ENCODE data around the gene KCNN3.

KCNN3 gene

DNA sequence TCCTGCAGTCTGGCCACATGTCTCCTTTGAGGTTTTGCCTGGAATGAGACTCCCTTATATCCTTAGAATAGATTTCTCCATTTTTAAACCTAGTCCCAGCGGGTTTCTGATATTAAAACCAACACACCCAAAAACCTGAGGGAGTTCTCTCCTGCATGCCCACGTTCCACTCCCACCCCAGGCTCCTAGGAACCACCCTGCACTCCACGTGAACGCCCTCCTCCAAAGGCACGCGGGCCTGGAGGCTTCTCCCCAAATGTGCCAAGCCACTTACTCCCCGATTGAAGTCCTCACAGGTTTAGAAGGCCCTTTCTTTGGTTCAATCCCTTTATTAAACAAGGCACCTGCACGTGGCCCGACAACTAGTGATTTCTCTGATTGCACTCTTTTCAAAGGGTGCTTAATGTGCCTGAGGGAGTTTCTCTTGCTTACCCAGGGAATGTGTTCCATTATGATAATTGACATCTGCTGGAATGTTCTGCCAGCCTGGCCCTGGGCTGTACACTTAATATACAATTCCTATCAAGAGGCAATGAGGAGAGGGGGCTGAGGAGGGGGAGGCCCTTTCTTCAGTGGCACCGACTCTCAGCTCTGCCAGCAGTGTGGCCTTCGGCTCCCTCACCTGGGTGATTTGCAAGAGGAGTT lies 157.8 kb downstream of the KCNN3 start:
- H3K4me3 ChIP-seq (ENCODE audit: low read length) = no peak overlapping the region
- no peak for TF ChIP-seq ZNF274 (IDR thresholded peaks at IDR 0.05; ENCODE audit: low read depth, low read length)

DNA sequence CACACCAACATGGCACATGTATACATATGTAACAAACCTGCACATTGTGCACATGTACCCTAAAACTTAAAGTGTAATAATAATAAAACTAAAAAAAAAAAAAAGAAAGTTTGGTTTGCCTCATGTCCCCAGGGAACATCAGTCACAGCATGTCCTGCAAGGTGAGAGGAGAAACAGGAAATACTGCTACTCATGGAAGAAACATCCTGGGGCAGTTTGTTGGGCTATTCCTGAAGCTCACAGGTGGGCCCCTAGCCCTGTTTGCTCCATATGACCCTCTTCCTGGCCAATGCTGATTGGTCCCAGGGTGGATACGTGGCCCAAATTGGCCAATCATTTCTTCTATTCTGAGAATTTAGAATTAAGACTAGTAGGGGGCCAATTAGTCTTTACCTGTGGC lies 158.7 kb downstream of the KCNN3 start:
- H3K4me3 ChIP-seq (ENCODE audit: low read length) = no peak overlapping the region
- TF ChIP-seq ZNF274 (IDR thresholded peaks at IDR 0.05; ENCODE audit: low read depth, low read length) = no peak

DNA sequence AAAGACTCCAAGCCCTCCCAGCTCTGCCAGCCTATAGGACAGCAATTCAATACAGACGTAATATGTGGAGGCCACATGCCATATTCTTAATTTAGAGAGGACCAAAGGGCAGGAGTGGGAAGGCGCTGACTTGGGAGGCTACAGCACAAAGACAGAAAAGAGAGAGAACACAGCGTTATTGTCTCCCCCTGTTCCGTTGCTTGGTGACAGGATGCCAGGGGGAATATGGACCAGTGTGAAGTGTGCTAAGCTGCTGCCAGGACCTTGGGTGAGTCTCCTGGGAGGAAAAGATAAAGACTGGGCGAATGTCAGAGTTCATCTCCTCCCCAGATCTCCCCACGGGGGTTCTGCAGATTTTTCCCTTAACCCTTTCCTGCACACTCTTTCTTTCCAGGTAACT lies 160.0 kb downstream of the KCNN3 start:
- no peak for TF ChIP-seq ZNF274 (IDR thresholded peaks at IDR 0.05; ENCODE audit: low read depth, low read length)
- H3K4me3 ChIP-seq (ENCODE audit: low read length) = no peak overlapping the region

DNA sequence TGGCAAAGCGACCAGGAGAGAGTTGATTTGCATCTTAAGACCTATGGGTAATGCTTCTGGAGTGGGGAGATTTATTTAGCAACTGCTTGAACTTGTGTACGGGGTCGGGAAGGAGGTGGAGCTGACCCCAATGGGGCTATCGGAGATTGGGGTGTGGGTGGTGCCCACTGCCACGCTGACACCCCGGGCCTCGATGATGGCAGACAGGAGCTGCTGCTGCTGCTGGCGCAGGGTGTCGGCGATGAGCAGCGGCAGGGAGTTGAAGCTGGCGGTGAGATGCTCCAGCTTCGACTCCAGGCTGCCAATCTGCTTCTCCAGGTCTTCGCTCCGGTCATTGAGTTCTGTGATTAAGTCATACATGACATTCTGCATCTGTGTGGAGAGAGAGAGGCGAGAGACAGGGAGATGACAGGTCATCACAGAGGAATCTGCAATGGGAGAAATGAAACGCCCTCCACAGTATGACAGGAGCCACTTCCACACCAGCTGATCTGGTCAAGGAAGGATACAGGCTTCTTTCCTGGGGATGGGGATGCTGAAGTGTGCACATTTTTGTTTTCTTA lies 162.1 kb downstream of the KCNN3 start:
- H3K4me3 ChIP-seq (ENCODE audit: low read length) = no peak overlapping the region
- TF ChIP-seq ZNF274 (IDR thresholded peaks at IDR 0.05; ENCODE audit: low read depth, low read length) = no peak

DNA sequence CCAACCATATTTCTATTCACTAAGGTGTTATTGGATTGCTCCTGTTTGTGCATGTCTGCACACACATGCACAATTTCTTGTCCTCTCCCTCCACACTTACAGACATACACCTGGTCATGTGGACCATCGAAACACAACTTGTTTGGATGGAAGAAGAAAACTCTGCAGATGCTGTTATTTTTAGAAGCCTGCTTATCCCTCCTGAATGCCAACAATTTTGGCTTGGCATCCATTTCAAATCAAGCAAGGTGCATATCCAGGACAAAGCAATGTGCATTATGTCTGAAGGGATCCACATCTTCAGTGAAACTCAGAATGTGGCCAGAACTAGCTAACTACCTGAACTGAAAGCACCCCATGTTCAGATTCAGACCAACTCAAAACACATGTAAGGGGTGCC lies 163.2 kb downstream of the KCNN3 start:
- TF ChIP-seq ZNF274 (IDR thresholded peaks at IDR 0.05; ENCODE audit: low read depth, low read length) = no peak
- no peak overlapping the region for H3K4me3 ChIP-seq (ENCODE audit: low read length)

DNA sequence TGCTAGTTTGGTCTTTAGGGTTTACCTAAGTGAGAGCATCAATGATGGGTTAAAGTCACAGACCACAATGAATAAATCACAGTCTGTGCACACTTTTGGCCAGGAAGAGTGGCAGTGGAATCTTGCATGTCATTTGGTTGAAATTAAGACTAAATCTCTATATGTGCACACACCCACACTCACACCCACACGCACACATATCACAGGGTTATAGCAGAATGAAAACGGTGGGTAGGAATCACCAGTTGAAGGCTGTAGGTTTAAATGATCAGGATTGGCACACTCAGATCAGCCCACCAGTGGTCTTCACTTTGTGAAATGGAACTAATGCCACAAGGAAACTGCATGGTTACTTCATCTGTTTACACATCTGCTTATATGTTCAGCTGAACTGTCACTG lies 164.5 kb downstream of the KCNN3 start:
- no peak overlapping the region for H3K4me3 ChIP-seq (ENCODE audit: low read length)
- TF ChIP-seq ZNF274 (IDR thresholded peaks at IDR 0.05; ENCODE audit: low read depth, low read length) = no peak

DNA sequence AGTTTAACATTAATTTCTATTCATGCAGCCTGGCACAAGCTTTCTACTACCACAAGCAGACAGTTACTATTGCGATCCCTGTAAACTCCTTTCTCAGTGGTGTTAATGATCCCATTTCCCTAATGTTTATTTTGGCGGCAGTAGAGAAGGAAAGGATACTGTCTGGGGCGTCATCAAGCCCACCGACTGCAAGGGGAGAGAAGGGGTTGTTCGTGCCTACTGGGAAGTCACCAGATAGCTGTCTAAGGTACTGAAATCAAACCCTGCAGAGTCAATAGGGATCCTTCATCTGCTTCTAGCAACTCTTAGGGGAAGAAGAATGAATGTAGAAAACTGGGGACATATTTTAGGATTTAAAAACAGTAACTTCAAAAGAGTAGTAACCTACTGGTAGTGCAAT lies 166.9 kb downstream of the KCNN3 start:
- no peak for TF ChIP-seq ZNF274 (IDR thresholded peaks at IDR 0.05; ENCODE audit: low read depth, low read length)
- H3K4me3 ChIP-seq (ENCODE audit: low read length) = no peak overlapping the region

DNA sequence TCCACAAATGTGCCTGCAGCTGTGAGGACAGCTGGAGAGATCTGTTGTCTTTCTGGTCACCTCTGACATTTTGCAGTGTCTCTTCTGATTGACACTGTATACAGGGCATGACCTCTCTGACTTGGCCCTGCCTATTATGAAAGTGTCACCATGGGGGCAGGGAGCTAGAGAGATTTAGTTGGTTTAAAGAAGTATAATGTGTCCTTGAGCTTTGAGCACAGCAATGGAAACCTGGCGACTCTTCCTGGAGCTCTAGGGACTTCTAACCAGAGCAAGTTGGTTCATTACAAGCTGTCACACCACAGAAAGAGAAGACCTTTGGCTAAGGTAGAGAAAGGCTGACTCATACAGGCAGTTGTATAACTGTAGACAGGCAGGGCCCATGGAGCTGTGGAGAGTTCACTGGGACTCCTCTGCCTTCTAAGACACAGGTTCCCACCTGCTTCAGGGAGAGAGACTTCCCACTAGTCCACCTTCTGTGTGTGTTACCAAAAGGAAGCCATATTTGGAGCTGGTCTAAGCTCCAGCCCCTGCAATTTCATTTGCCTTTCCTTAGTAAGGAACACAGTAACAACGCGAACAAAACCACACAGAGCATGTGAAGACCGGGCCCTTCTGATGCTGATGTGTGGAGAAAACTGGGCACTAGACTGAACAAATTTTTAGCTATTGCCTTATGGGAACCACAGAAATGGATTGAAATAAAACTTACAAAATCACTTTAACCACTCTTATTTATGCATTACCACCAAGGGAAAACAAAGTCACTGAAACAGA lies 171.6 kb downstream of the KCNN3 start:
- no peak for TF ChIP-seq ZNF274 (IDR thresholded peaks at IDR 0.05; ENCODE audit: low read depth, low read length)
- H3K4me3 ChIP-seq (ENCODE audit: low read length) = no peak overlapping the region

DNA sequence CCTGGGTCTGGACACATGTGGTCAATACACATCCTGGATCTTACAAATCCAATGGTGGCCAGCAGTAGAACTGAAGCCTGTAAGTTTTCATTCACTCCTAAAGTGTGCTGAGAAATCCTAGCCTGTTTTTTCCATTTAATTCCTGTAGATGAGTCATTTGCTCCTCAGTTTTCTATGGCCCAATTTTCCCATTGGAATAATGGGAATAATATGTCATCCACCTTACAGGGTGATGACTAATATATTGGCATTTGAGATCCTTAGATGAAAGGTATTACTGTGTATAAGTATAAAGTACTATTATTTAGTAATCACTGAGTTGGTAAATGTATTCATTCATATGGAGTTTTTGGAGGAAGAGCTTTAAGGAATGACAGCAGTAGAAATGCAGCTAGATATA lies 172.4 kb downstream of the KCNN3 start:
- TF ChIP-seq ZNF274 (IDR thresholded peaks at IDR 0.05; ENCODE audit: low read depth, low read length) = no peak
- H3K4me3 ChIP-seq (ENCODE audit: low read length) = no peak overlapping the region

DNA sequence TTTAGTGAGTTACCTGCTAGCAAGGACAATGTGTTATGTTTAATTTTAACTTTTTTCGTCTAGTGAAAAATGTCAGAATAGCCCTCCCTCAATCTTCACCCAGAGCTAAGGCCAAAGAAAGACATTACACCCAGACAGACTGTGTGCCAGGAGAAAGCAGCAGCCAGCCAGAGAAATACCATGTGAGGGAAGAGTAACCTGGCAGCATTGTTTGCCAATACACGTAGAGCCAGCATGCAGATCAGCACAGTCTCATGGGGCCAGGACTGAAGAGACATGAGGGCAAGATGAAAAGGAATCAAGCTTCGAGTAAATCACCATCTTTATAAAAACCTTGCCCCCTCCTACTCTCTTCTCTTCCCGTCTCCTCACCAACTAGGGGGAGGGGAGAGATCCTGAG lies 173.6 kb downstream of the KCNN3 start:
- no peak overlapping the region for H3K4me3 ChIP-seq (ENCODE audit: low read length)
- TF ChIP-seq ZNF274 (IDR thresholded peaks at IDR 0.05; ENCODE audit: low read depth, low read length) = no peak

DNA sequence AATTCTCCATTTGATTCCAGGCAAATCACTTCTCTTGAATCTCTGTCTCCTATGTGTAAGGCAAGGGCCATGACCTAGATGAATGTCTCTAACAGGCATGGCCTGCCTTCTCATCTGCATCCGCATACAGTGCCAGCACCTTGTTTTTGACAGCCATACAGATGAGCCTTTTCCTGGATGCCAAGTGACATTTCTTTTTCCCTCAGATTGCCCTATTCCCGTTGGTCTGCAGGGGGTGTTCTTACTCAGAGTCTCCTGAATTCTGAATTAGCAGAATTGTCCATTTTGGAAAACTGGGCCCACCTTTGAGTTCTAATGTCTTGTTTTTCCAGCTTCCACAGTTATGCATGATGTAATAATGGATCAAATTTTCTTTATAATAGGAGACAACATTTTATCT lies 174.1 kb downstream of the KCNN3 start:
- no peak overlapping the region for H3K4me3 ChIP-seq (ENCODE audit: low read length)
- no peak for TF ChIP-seq ZNF274 (IDR thresholded peaks at IDR 0.05; ENCODE audit: low read depth, low read length)

DNA sequence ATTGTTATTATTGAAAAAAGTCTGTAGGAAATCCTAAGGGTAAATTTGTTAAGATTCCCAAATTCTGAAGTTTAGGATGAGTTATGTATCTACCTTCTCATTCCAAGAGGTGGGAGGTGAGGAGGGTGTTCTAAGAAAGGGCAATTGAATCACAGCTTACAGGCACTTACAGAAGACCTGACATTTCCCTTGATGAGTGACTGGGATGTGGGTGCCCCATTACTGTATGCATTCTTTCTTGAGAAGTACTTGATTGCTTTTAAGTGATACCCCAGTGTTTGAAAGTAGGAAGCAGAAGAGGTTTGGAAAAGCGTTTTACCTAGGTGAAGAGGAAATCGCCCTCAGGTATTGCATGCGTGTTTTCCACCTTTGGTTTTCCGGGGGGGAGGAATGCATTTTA lies 175.1 kb downstream of the KCNN3 start:
- no peak for TF ChIP-seq ZNF274 (IDR thresholded peaks at IDR 0.05; ENCODE audit: low read depth, low read length)
- H3K4me3 ChIP-seq (ENCODE audit: low read length) = no peak overlapping the region

DNA sequence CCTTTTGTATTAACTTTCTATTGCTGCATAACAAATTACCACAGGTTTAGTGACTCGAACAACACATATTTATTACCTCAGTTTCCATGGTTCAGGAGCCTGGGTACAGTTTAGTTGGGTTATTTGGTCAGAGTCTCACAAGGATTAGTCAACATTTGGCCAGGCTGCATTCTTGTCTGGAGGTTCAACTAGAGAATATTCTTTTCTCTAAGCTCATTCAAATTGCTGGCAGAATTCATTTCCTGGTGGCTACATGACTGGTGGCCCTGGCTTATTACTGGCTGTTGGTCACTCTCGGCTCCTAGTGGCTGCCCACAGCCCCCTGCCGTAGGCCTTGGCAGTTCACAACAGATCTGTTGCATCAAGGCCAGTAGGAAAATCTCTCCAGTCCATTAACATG lies 181.0 kb downstream of the KCNN3 start:
- no peak for TF ChIP-seq ZNF274 (IDR thresholded peaks at IDR 0.05; ENCODE audit: low read depth, low read length)
- no peak overlapping the region for H3K4me3 ChIP-seq (ENCODE audit: low read length)

DNA sequence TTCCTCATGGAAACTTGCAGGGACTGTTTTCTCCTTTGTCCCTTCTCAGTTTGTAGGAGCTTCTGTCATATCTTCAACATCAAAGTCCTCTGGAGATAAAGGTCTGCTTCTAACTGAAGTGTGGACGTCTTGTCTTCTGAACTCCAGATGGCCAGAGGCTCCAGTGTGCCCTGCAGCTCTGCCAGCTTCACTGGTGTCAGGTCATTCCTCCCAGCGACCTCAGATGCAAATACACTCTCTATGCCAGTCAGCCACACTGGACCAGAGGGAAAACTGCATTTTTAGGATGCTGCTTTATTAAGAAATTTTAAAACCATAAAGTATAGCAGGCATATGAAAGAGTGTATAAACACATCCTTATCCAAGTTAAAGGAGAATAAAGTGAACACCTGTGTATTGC lies 183.6 kb downstream of the KCNN3 start:
- no peak for TF ChIP-seq ZNF274 (IDR thresholded peaks at IDR 0.05; ENCODE audit: low read depth, low read length)

DNA sequence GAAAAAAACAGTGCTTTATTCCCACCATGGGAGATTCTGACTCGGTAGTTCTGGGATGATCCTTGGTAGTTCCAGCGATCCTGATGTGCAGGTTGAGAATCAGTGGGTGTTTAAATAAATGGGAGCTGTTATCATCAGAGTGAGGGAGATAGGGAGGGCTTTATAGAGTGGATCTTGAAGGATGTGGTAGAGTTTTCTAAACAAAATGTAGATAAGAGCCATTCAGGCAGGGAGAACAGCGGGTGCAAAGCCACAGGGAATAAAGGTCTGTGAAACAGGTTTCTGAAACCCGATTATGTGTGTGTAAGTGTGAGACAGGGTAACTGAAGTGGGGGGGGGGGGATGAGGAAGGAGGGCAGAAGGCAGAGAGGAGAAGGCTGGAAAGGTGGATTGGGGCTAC lies 186.3 kb downstream of the KCNN3 start:
- H3K4me3 ChIP-seq (ENCODE audit: low read length) = no peak overlapping the region
- TF ChIP-seq ZNF274 (IDR thresholded peaks at IDR 0.05; ENCODE audit: low read depth, low read length) = no peak

More for the DNA sequence above, 183.6 kb downstream of the KCNN3 start:
- no peak overlapping the region for H3K4me3 ChIP-seq (ENCODE audit: low read length)

Measured in GM08714 (cell line).